IPS DF 6.9 (cell line): ENCODE data around the gene FBLN2.
"Not testable (repeated sequence)": the region's sequence is repeated elsewhere in the genome, so short reads cannot be mapped to it uniquely, and the experiment has no call there.

Experiments
- DNase-seq: peaks from one replicate; pipeline ENCODE4 v3.0.0-alpha.2; 2013; ENCODE audit warnings: low read depth, low spot score
- H3K27ac ChIP-seq: one replicate; pipeline ENCODE4 v1.5.1; 2013; ENCODE audit warnings: low read length, control low read depth
- H3K27me3 ChIP-seq: 2 replicates; pipeline ENCODE4 v1.6.1; 2013; ENCODE audit warnings: mild to moderate bottlenecking, low read length; ENCODE audit not compliant: control insufficient read depth, insufficient read depth
- H3K36me3 ChIP-seq: 2 replicates; pipeline ENCODE4 v1.6.1; 2013; ENCODE audit warnings: low read length; ENCODE audit not compliant: control insufficient read depth, insufficient read depth
- H3K4me1 ChIP-seq: 2 replicates; pipeline ENCODE4 v1.6.1; 2013; ENCODE audit warnings: low read length; ENCODE audit not compliant: control insufficient read depth, insufficient read depth
- H3K4me3 ChIP-seq: 2 replicates; pipeline ENCODE4 v1.5.1; 2013; ENCODE audit warnings: mild to moderate bottlenecking, low read length
- H3K9me3 ChIP-seq: 2 replicates; pipeline ENCODE4 v1.6.1; 2013; ENCODE audit warnings: low read length, inconsistent platforms; ENCODE audit not compliant: control insufficient read depth, insufficient read depth
- WGBS: extraction: QIAGEN DNeasy Blood & Tissue Kit; methylation state at CpG from one replicate; pipeline ENCODE4 v1.1.7; 2013; ENCODE audit warnings: mixed read lengths, missing lambda C conversion rate; ENCODE audit not compliant: insufficient read length, insufficient coverage; 5-methylcytosine and 5-hydroxymethylcytosine counted together

The FBLN2 gene

DNA sequence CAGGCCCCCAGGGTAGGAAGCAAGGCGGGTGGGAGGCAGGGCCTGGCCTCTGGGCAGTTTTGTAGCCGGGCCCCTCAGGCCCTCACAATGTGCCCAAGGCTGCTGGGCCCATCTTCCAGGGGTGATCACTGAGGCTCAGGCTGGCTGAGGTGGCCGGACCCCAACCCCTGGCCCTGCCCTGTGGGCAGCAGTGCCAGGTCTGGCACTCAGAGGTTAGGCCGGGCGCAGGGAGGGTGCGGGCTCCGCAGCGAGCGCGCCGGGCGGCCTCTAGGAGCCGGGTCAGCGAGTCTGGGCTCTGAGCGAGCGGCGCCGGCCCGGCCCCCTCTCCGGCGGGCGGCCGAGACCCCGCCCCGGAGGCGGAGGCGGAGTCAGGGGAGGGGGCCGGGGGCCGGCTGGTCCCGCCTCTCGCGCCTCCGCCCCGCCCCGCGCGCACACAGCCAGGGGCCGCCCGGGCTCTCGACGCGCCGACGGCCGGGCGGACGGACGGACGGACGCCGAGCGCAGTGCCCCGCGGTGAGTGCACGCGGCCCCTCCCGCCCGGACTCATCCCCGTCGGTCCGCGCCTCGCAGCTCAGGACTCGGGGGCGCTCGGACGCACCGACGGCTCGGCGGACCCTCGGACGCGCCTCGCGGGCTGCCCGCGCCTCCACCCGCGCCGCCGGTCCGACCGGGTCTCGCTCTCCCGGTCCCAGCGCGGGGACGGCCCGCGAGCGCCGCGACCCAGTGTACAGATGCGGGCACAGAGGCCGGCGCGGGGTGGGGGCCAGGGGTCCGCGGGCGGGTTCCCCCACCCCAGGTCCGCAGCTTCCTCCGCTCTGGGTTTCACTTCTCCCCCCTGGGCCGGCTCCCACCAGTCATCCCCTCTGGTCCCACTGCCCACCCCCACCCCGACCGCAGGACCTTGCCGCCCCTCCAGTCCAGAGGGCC, at the start of gene FBLN2:
TSS of gene FBLN2 (plus strand) at position 430 of the 927 bp plus-strand sequence. CDS start 21,231 bp downstream, outside the sequence.
- Histone ChIP-seq H3K4me3 (peak within 1 kb of the TSS; percentile 79; the same call in 1 of the 2 replicates), H3K27ac (no peak within 1 kb of the TSS), H3K27me3 (peaks cover 3% of the 10 kb centered on the region; the same call in 1 of the 2 replicates), H3K4me1 (peaks cover 4% of the 10 kb centered on the region), H3K9me3 (no peaks in the 10 kb centered on the region), H3K36me3 (no peaks in the 10 kb centered on the region; the same call in 1 of the 2 replicates)
- DNase-seq, result no peak
- no CpG with 5 or more reads among the region's 107 CpGs for whole genome bisulfite sequencing

DNA sequence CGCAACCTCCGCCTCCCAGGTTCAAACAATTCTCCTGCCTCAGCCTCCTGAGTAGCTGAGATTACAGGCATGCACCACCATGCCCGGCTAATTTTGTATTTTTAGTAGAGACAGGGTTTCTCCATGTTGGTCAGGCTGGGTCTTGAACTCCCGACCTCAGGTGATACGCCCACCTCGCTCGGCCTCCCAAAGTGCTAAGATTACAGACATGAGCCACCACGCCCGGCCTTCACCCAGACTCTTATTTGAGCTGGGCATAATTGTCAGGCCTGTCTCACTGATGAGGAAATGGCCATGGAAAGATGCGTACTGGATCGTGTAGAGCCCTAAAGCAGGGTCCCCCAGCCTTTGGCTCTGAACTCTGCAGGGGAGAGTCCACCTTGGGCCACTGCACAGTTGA, 49.7 kb upstream of the FBLN2 start:
- not testable (repeated sequence) for DNase-seq, H3K9me3 ChIP-seq, H3K36me3 ChIP-seq, H3K27me3 ChIP-seq, H3K4me1 ChIP-seq, H3K4me3 ChIP-seq, H3K27ac ChIP-seq
- no CpG with 5 or more reads among the region's 11 CpGs for WGBS

DNA sequence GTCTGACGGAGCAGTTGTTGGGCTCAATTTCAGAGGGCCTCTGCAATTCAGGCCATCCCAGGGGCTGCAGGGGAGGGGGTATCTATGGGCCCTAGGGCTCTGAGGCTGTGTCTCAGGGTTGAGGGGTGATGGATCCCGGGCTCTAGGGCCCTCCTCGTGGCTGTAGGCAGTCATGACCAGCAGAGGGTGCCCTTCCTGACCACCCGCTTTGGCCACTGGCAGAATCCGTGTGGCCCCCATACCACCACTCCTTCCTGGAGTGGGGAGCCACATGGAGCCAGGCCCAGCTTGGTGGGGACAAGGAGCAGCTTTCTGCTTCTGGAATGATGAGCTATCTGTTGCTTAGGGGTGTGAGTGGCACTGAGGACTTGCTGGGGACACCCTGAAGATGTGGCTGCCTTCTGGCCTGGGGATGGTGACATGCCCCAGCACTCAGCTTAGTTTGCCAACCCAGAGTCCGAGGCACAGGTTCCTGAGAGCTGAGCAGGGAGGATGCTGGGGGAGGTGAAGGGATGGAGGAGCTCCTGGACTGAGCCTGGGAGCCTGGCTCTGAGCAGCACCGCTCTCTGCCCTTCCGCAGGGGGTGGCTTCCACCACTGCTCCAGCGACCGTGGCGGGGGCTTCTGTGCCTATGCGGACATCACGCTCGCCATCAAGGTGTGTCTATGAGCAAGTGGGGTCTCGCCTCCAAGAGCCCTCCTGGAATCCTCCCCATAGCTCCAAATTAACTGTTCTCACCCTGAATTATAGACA, 48.6 kb upstream of the FBLN2 start:
- no peak for DNase-seq
- Histone ChIP-seq H3K4me3 (no peak overlapping the region), H3K27ac (no peak overlapping the region), H3K36me3 (no peaks in the 10 kb centered on the region), H3K9me3 (no peaks in the 10 kb centered on the region), H3K4me1 (0 out of 2 replicates have a peak, but pooled peaks cover 3% of the 10 kb centered on the region), H3K27me3 (no peaks in the 10 kb centered on the region)
- no CpG with 5 or more reads among the region's 15 CpGs for WGBS

DNA sequence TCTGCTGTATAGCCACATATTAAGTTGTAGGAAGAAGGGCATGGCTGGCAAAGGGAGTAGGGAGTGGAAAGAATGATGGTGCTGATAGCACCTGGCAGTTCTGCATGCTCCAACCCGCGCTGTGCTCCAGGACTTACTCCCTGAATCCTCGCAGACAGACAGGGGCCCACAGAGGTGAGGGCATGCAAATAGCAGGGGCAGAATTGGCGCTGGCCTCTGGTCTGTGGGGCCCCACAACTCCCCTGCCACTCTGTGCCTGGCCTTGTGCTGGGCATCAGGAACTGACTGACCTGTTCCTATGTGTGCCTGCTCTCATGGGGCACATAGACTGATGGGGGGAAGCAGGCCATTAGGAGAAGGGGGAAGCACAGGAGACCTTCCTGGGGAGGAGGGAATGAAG, 47.9 kb upstream of the FBLN2 start:
- Histone ChIP-seq H3K9me3 (no peaks in the 10 kb centered on the region), H3K27me3 (no peaks in the 10 kb centered on the region), H3K4me1 (0 out of 2 replicates have a peak, but pooled peaks cover 3% of the 10 kb centered on the region), H3K27ac (no peak overlapping the region), H3K36me3 (no peaks in the 10 kb centered on the region), H3K4me3 (no peak overlapping the region)
- DNase-seq, result no peak
- WGBS, result no CpG with 5 or more reads among the region's 4 CpGs

DNA sequence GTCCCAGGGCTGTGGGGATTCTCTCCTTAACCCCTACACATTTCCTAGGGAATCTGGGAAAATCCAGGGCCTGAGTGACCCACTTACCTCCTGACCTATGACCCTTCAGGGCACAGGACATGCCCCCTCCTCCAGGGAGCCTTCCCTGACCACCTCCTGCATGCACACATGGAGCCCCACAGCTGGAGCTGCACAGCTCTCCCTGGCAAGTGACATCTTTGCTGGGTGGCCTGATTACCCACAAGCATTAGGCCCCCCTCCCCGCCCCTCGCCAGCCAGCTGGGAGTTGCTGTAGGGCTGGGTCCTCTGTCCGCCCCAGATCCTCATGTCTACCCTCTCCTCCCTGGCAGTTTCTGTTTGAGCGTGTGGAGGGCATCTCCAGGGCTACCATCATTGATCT, 47.4 kb upstream of the FBLN2 start:
- Histone ChIP-seq H3K9me3 (no peaks in the 10 kb centered on the region), H3K4me1 (0 out of 2 replicates have a peak, but pooled peaks cover 2% of the 10 kb centered on the region), H3K27me3 (no peaks in the 10 kb centered on the region), H3K27ac (no peak overlapping the region), H3K4me3 (no peak overlapping the region), H3K36me3 (no peaks in the 10 kb centered on the region)
- no peak for DNase-seq
- no CpG with 5 or more reads among the region's 4 CpGs for WGBS

DNA sequence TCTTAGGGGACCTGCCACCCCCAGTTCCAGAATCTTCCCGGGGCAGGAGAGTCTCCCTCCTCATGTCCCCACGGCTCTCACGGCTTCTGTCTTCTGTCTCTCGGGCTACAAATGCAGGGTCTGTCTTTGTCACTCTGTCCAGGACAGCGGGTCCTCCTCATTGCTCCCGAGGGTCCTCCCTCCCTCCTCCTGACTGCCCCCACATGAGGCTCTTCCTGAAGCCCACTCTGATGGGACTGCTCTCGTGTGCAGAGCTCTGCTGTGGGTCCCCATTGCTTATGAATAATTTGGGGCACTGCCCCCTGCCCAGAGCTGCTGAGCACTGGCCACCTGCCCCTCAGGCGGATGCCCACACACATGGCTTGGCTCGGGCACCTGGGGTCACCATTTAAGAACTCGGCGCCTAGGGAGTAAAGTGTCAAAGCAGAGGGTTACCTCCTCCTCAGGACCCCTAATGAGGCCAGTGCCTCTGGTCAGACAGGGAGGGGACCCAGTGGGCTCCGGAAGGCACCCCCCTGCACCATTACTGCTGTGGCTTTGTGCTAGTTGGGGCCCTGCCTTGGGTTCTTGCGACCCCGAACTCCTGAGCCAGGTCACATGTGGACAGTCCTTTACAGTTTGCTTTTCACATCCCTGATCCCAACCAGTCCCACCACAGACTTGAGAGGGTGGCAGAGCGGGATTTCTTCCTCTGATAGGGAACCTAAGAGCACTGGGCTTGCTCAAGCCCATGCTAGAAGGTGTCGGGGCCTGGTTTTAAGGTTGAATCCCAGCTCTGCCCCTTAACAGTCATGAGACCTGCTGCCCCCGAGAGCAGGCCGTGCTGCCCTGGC, 46.8 kb upstream of the FBLN2 start:
- Histone ChIP-seq H3K27ac (no peak overlapping the region), H3K9me3 (no peaks in the 10 kb centered on the region), H3K27me3 (no peaks in the 10 kb centered on the region), H3K36me3 (no peaks in the 10 kb centered on the region), H3K4me1 (0 out of 2 replicates have a peak, but pooled peaks cover 1% of the 10 kb centered on the region), H3K4me3 (no peak overlapping the region)
- DNase-seq, result no peak
- WGBS, result no CpG with 5 or more reads among the region's 18 CpGs

DNA sequence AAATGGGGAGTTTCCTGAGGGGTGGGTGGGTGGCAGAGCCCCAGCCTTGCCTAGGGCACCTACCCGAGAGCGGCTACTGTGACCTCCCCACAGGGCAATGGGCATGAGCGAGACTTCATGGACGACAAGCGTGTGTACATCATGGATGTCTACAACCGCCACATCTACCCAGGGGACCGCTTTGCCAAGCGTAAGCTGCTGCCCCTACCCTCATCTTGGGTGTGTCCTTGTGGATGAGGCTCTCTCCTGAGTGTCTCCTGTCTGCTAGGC, 46.2 kb upstream of the FBLN2 start:
- Histone ChIP-seq H3K36me3 (no peaks in the 10 kb centered on the region), H3K9me3 (no peaks in the 10 kb centered on the region), H3K27ac (no peak overlapping the region), H3K4me3 (no peak overlapping the region), H3K27me3 (no peaks in the 10 kb centered on the region), H3K4me1 (0 out of 2 replicates have a peak, but pooled peaks cover 1% of the 10 kb centered on the region)
- no CpG with 5 or more reads among the region's 8 CpGs for WGBS
- DNase-seq, result no peak

DNA sequence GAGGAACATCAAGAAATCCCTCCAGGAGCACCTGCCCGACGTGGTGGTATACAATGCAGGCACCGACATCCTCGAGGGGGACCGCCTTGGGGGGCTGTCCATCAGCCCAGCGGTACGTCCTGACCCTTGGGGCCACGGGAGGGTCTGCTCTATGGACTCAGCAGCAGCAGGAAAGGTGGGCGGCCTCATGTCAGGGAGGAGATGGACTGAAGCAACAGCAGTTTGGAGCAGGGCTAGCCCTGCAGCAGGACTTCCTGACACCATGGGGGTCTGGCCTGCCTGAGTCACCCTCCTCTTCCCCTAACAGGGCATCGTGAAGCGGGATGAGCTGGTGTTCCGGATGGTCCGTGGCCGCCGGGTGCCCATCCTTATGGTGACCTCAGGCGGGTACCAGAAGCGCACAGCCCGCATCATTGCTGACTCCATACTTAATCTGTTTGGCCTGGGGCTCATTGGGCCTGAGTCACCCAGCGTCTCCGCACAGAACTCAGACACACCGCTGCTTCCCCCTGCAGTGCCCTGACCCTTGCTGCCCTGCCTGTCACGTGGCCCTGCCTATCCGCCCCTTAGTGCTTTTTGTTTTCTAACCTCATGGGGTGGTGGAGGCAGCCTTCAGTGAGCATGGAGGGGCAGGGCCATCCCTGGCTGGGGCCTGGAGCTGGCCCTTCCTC, 44.6 kb upstream of the FBLN2 start:
- WGBS, result no CpG with 5 or more reads among the region's 23 CpGs
- Histone ChIP-seq H3K36me3 (no peaks in the 10 kb centered on the region), H3K4me3 (no peak overlapping the region), H3K4me1 (0 out of 2 replicates have a peak, but pooled peaks cover 1% of the 10 kb centered on the region), H3K27me3 (no peaks in the 10 kb centered on the region), H3K27ac (no peak overlapping the region), H3K9me3 (no peaks in the 10 kb centered on the region)
- no peak for DNase-seq

DNA sequence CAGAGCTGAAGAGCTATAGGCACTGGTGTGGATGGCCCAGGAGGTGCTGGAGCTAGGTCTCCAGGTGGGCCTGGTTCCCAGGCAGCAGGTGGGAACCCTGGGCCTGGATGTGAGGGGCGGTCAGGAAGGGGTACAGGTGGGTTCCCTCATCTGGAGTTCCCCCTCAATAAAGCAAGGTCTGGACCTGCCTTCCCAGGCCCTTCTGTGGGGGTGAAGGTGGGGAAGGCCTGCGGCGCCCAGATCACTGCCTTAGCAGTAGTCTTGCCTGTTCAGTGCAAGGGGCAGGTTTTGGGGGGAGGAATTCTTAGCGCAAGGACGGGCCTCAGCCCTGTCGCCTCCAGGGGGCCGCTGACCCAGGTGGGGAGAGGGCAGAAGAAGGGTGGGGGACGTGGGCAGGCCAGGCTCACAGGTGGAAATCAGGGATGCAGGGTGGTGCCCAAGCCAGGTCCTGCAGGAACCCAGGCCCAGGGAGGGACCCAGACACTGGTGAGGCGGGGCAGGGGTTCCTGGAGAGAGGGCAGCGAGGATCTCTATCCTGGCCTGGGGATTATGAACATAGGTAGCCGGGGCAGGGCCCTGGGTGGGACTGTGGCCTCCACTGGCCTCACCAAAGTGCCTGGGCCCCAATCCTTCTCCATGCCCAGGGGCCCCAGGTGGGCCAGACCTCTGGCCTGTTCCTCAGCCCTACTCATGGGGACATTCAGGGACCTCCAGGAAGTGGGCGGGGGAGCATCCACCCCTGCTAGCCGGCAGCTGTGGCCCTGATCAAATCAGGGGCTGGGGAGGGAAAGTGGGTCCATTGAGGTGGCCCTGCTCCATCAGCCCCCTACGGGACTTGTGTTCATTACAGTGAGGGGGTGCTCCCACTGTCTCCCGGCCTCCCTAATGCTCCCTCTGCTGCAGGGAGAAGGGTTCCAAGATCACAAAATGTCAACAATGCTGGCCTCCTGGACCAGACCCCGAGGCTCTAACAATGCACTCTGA, 43.5 kb upstream of the FBLN2 start:
- no CpG with 5 or more reads among the region's 16 CpGs for WGBS
- Histone ChIP-seq H3K27me3 (no peaks in the 10 kb centered on the region), H3K27ac (no peak overlapping the region), H3K9me3 (no peaks in the 10 kb centered on the region), H3K4me1 (no peaks in the 10 kb centered on the region), H3K36me3 (no peaks in the 10 kb centered on the region), H3K4me3 (no peak overlapping the region)
- no peak for DNase-seq
